ENCODE measurements around the gene LYST. TPM values are rescaled to one million over a fixed set of nuclear protein-coding genes. Genes with fewer than 3 reads are reported as not detected.
"Not testable (repeated sequence)": the region's sequence is repeated elsewhere in the genome, so short reads cannot be mapped to it uniquely, and the experiment has no call there.

LYST gene, protein sequence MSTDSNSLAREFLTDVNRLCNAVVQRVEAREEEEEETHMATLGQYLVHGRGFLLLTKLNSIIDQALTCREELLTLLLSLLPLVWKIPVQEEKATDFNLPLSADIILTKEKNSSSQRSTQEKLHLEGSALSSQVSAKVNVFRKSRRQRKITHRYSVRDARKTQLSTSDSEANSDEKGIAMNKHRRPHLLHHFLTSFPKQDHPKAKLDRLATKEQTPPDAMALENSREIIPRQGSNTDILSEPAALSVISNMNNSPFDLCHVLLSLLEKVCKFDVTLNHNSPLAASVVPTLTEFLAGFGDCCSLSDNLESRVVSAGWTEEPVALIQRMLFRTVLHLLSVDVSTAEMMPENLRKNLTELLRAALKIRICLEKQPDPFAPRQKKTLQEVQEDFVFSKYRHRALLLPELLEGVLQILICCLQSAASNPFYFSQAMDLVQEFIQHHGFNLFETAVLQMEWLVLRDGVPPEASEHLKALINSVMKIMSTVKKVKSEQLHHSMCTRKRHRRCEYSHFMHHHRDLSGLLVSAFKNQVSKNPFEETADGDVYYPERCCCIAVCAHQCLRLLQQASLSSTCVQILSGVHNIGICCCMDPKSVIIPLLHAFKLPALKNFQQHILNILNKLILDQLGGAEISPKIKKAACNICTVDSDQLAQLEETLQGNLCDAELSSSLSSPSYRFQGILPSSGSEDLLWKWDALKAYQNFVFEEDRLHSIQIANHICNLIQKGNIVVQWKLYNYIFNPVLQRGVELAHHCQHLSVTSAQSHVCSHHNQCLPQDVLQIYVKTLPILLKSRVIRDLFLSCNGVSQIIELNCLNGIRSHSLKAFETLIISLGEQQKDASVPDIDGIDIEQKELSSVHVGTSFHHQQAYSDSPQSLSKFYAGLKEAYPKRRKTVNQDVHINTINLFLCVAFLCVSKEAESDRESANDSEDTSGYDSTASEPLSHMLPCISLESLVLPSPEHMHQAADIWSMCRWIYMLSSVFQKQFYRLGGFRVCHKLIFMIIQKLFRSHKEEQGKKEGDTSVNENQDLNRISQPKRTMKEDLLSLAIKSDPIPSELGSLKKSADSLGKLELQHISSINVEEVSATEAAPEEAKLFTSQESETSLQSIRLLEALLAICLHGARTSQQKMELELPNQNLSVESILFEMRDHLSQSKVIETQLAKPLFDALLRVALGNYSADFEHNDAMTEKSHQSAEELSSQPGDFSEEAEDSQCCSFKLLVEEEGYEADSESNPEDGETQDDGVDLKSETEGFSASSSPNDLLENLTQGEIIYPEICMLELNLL (N-terminal part only)
- total RNA-seq (67.4 TPM), polyA plus RNA-seq (25.7 TPM)
- long read RNA-seq, donor 1: 0 reads
- long read RNA-seq, donor 2, full-length matches to known transcripts: 5 of 242 reads
- long read RNA-seq, donor 2, partial matches to known transcripts: 224 of 242 reads
- long read RNA-seq, donor 2, other reads (novel, unspliced or antisense): 13 of 242 reads
- long read RNA-seq, donor 3, transcript LYST-207 (3 exons, 1,140 nt): major isoform, 5 of 60 reads
- long read RNA-seq, donor 3, partial matches to known transcripts: 55 of 60 reads
- long read RNA-seq, donor 3, other reads (novel, unspliced or antisense): 0 of 60 reads
- long read RNA-seq, donor 4, partial matches to known transcripts: 10 of 18 reads
- long read RNA-seq, donor 4, other reads (novel, unspliced or antisense): 6 of 18 reads
- long read RNA-seq, donor 5, partial matches to known transcripts: 35 of 52 reads
- long read RNA-seq, donor 5, other reads (novel, unspliced or antisense): 14 of 52 reads
- long read RNA-seq, donor 6, partial matches to known transcripts: 60 of 67 reads
- long read RNA-seq, donor 6, other reads (novel, unspliced or antisense): 5 of 67 reads
- long read RNA-seq, donor 7, partial matches to known transcripts: 12 of 26 reads
- long read RNA-seq, donor 7, other reads (novel, unspliced or antisense): 14 of 26 reads
- long read RNA-seq, donor 8, partial matches to known transcripts: 0 of 1 reads
- long read RNA-seq, donor 8, other reads (novel, unspliced or antisense): 0 of 1 reads
- long read RNA-seq, donor 9, partial matches to known transcripts: 13 of 13 reads
- long read RNA-seq, donor 9, other reads (novel, unspliced or antisense): 0 of 13 reads
- long read RNA-seq, donor 10, partial matches to known transcripts: 0 of 2 reads
- long read RNA-seq, donor 10, other reads (novel, unspliced or antisense): 0 of 2 reads

DNA sequence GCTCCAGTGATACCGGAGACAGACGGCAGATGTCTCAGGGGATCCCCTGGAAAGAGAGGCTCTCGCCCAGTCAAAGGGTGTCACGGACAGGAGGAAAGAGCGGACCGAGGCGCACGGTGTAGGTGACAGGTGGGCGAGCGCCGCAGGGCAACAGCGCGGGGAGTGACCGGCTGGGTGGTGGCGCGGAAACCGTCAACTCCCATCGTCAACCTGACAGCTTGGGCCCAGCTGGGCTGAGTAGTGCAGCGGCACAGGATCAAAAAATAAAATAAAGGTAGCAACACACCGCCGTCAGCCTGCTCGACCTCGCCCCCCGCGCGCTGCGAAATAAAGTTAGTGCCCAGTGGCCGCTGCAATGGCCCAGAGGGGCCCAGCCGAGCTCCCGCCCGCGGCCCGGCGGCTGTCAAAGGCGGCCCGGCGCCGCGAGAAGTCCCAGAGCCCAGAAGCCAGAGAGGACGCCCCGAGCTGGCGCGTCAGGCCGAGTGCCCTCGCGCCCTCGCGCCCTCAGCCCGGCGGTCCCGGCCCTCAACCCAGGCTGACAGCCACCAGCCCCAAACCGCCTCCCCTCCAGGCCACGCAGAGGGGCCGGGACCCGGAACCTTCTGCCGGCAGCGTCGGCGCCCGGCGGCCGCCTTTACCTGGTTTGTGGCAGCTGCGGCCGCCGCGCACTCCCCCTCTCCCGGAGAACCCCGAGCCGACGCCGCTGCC, at the start of gene LYST:
TSS of gene LYST (minus strand) at position 702 of the 708 bp plus-strand sequence. CDS start 36,489 bp downstream, outside the sequence.
- peaks cover 0 to 3% of the 10 kb centered on the region in 2 donors for H3K9me3 ChIP-seq (ENCODE audit: control insufficient read depth in 2 of 2, insufficient read depth in 1 of 2, low read length in 1 of 2)
- H3K4me3 ChIP-seq (ENCODE audit: low read length in 2 of 2): peak within 1 kb of the TSS; percentile 90 to 93
- peak in 4 of 9 donors; percentile 47 to 81 (median 64) for DNase-seq (ENCODE audit: low read depth in 6 of 9, low spot score in 9 of 9)
- H3K27ac ChIP-seq (ENCODE audit: low read depth in 1 of 2, low read length in 1 of 2): peak within 1 kb of the TSS; percentile 99 to 100
- H3K4me1 ChIP-seq (ENCODE audit: control insufficient read depth in 2 of 2, insufficient read depth in 2 of 2, low read length in 2 of 2): peaks cover 22 to 43% of the 10 kb centered on the region in 2 donors
- WGBS: under 1% methylated on average over 71 of the region's 71 CpGs
- H3K36me3 ChIP-seq (ENCODE audit: control insufficient read depth in 2 of 2, insufficient read depth in 2 of 2, low read length in 1 of 2): peaks cover 0 to 7% of the 10 kb centered on the region in 2 donors
- no peaks in the 10 kb centered on the region for H3K27me3 ChIP-seq (ENCODE audit: control insufficient read depth in 2 of 2, insufficient read depth in 1 of 2, low read length in 1 of 2)

DNA sequence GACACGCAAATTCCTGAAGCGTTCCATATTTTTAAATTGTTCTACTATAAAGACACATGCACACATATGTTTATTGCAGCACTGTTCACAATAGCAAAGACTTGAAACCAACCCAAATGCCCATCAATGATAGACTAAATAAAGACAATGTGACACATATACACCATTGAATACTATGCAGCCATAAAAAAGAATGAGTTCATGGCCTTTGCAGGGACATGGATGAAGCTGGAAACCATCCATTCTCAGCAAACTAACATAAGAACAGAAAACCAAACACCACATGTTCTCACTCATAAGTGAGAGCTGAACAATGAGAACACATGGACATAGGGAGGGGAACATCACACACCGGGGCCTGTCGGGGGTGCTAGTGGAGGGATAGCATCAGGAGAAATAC, 48.8 kb upstream of the LYST start:
- not testable (repeated sequence) for H3K4me3 ChIP-seq (ENCODE audit: low read length in 2 of 2); H3K9me3 ChIP-seq (ENCODE audit: control insufficient read depth in 2 of 2, insufficient read depth in 1 of 2, low read length in 1 of 2); H3K27ac ChIP-seq (ENCODE audit: low read depth in 1 of 2, low read length in 1 of 2); H3K27me3 ChIP-seq (ENCODE audit: control insufficient read depth in 2 of 2, insufficient read depth in 1 of 2, low read length in 1 of 2); H3K36me3 ChIP-seq (ENCODE audit: control insufficient read depth in 2 of 2, insufficient read depth in 2 of 2, low read length in 1 of 2); DNase-seq (ENCODE audit: low read depth in 6 of 9, low spot score in 9 of 9)
- H3K4me1 ChIP-seq (ENCODE audit: control insufficient read depth in 2 of 2, insufficient read depth in 2 of 2, low read length in 2 of 2): peaks cover 12 to 38% of the 10 kb centered on the region in 2 donors
- 96% methylated on average over 4 of the region's 4 CpGs for WGBS

DNA sequence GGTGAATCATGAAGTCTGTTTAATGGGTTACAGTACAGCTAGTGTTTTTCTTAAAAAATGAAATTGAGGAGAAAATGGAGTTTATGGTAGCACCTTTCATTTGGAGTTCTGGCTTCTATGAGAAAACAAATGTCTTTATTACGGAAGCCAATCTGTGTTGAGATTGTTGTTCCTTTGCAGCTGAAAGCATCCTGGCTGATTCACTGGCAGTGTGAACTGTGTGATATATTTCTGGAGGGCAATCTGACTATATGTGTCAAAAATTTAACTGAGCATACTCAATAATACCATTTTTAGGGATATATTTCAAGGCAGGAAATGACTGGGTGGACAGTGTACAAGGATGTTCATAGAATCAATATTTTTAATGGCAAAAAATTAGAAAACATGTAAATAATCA, 46.6 kb upstream of the LYST start:
- no peaks in the 10 kb centered on the region for H3K36me3 ChIP-seq (ENCODE audit: control insufficient read depth in 2 of 2, insufficient read depth in 2 of 2, low read length in 1 of 2)
- no peak overlapping the region for H3K27ac ChIP-seq (ENCODE audit: low read depth in 1 of 2, low read length in 1 of 2)
- WGBS: 97% methylated on average over 1 of the region's 1 CpG
- H3K4me1 ChIP-seq (ENCODE audit: control insufficient read depth in 2 of 2, insufficient read depth in 2 of 2, low read length in 2 of 2): peaks cover 3 to 17% of the 10 kb centered on the region in 2 donors
- DNase-seq (ENCODE audit: low read depth in 6 of 9, low spot score in 9 of 9): no peak
- H3K27me3 ChIP-seq (ENCODE audit: control insufficient read depth in 2 of 2, insufficient read depth in 1 of 2, low read length in 1 of 2): no peaks in the 10 kb centered on the region
- H3K9me3 ChIP-seq (ENCODE audit: control insufficient read depth in 2 of 2, insufficient read depth in 1 of 2, low read length in 1 of 2): no peaks in the 10 kb centered on the region
- H3K4me3 ChIP-seq (ENCODE audit: low read length in 2 of 2): no peak overlapping the region

DNA sequence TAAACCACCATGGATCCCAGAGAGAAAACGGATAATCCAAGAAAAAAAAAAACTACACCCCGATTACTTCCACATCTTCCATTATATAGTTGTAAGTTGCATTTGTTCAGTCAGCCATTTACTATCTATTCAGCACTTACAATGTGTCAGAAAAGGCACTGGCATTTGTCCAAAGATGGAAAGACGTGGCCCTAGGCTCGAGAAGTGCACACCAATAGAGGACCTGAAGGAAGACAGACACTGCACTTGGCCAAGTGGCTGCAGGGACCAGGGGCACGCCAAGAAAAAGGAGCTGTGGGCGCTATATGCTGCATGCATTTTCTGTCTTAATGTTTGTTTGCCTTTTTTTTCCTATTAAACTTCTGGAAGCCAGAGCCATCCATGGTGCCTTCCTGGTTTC, 45.2 kb upstream of the LYST start:
- Histone ChIP-seq H3K4me3 (ENCODE audit: low read length in 2 of 2) (no peak overlapping the region), H3K27me3 (ENCODE audit: control insufficient read depth in 2 of 2, insufficient read depth in 1 of 2, low read length in 1 of 2) (no peaks in the 10 kb centered on the region), H3K9me3 (ENCODE audit: control insufficient read depth in 2 of 2, insufficient read depth in 1 of 2, low read length in 1 of 2) (no peaks in the 10 kb centered on the region), H3K4me1 (ENCODE audit: control insufficient read depth in 2 of 2, insufficient read depth in 2 of 2, low read length in 2 of 2) (peaks cover 0 to 8% of the 10 kb centered on the region in 2 donors), H3K36me3 (ENCODE audit: control insufficient read depth in 2 of 2, insufficient read depth in 2 of 2, low read length in 1 of 2) (no peaks in the 10 kb centered on the region), H3K27ac (ENCODE audit: low read depth in 1 of 2, low read length in 1 of 2) (no peak overlapping the region)
- WGBS: 99% methylated on average over 6 of the region's 6 CpGs
- no peak for DNase-seq (ENCODE audit: low read depth in 6 of 9, low spot score in 9 of 9)

DNA sequence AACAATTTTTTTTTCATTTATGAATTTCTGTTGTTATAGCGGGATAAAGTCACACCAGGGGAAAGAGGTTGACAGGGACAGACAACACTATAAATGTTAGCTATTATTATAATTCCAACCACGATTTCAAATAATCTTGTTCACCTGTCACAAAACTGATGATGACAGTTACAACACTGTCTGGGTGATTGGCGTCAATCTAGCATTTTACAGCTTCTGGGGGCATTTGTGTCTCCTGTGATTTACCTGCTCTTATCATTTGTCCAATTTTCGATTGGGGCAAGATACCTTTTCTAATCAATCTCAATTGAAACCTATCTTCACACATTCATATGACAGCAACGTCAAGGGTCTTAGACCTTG, 44.6 kb upstream of the LYST start:
- no peaks in the 10 kb centered on the region for H3K36me3 ChIP-seq (ENCODE audit: control insufficient read depth in 2 of 2, insufficient read depth in 2 of 2, low read length in 1 of 2)
- WGBS: 97% methylated on average over 5 of the region's 5 CpGs
- no peak overlapping the region for H3K27ac ChIP-seq (ENCODE audit: low read depth in 1 of 2, low read length in 1 of 2)
- no peaks in the 10 kb centered on the region for H3K27me3 ChIP-seq (ENCODE audit: control insufficient read depth in 2 of 2, insufficient read depth in 1 of 2, low read length in 1 of 2)
- no peak overlapping the region for H3K4me3 ChIP-seq (ENCODE audit: low read length in 2 of 2)
- H3K9me3 ChIP-seq (ENCODE audit: control insufficient read depth in 2 of 2, insufficient read depth in 1 of 2, low read length in 1 of 2): no peaks in the 10 kb centered on the region
- H3K4me1 ChIP-seq (ENCODE audit: control insufficient read depth in 2 of 2, insufficient read depth in 2 of 2, low read length in 2 of 2): peaks cover 0 to 8% of the 10 kb centered on the region in 2 donors
- no peak for DNase-seq (ENCODE audit: low read depth in 6 of 9, low spot score in 9 of 9)

DNA sequence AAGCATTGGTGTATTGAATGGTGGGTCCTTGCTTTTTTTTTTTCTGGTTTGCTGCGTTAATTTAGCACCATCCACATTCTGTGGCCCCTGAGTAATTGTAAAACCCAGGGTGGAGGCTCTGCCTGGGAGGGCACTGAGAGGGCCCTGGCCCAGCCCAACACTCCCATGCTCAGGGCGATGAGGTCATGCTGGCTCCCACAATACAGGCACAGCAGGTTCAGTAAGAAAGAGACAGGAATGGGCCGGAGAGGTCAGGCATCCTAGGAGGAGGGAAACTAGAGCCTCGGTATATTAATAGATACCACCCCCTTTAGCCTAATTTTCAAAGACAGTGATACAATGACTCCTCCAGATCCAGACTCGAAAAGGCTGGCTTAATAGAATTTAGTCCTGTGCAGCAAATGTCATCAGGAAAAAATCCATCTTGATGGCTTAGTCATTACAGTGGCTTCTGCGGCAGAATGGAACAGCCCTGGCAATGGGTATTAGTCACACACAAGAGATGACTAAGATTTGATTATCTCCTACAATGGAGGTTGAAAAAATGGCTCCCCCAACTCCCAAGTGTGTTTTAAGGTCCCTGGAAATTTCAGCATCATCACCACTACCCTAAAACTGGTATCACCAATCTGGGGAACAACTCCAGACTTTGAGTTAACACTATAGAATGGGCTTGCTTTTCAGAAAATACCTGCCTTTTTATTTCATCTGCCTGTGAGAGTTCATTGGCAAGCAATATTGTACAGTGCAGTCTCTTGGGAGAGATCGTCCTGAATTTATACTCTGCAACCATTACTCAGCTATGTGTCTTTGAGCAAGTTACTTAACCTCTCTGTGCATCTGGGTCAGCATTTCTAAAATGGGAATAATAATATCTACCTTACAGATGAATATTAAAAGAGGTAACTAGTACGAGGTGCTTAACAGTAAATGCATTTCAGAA, 43.9 kb upstream of the LYST start:
- no peak overlapping the region for H3K27ac ChIP-seq (ENCODE audit: low read depth in 1 of 2, low read length in 1 of 2)

More for the DNA sequence above, 43.9 kb upstream of the LYST start:
- H3K36me3 ChIP-seq (ENCODE audit: control insufficient read depth in 2 of 2, insufficient read depth in 2 of 2, low read length in 1 of 2): no peaks in the 10 kb centered on the region
- WGBS: 95% methylated on average over 8 of the region's 8 CpGs
- no peak for DNase-seq (ENCODE audit: low read depth in 6 of 9, low spot score in 9 of 9)
- H3K9me3 ChIP-seq (ENCODE audit: control insufficient read depth in 2 of 2, insufficient read depth in 1 of 2, low read length in 1 of 2): no peaks in the 10 kb centered on the region
- H3K4me1 ChIP-seq (ENCODE audit: control insufficient read depth in 2 of 2, insufficient read depth in 2 of 2, low read length in 2 of 2): peaks cover 0 to 8% of the 10 kb centered on the region in 2 donors
- H3K4me3 ChIP-seq (ENCODE audit: low read length in 2 of 2): no peak overlapping the region
- no peaks in the 10 kb centered on the region for H3K27me3 ChIP-seq (ENCODE audit: control insufficient read depth in 2 of 2, insufficient read depth in 1 of 2, low read length in 1 of 2)

All from thymus (tissue), 14 donors.